ENCODE results near the gene FNIP1. TPM values are rescaled to one million over a fixed set of nuclear protein-coding genes. Genes with fewer than 3 reads are reported as not detected.

Gene FNIP1
- total and polyA plus RNA-seq, 12 donors = 2.8 to 41.7 (median 32.7) TPM

- Histone ChIP-seq H3K9me3 (no peaks in the 10 kb centered on the region), H3K36me3 (peaks cover 0 to 3% (median 0%) of the 10 kb centered on the region in 9 donors), H3K27ac (peak overlapping the region in 5 of 10 donors; percentile 3 to 45 (median 28)), H3K4me3 (no peak overlapping the region), H3K4me1 (peaks cover 0 to 80% (median 48%) of the 10 kb centered on the region in 9 donors), H3K27me3 (no peaks in the 10 kb centered on the region)
- no peak for DNase-seq
- intact Hi-C loops (cut with DNase I) = no loop called here
- no peak for TF ChIP-seq CTCF (IDR thresholded peaks at IDR 0.05)
- 61 to 71% methylated on average over 4 of the region's 4 CpGs for whole genome bisulfite sequencing, 2 donors
- ATAC-seq = peak in 6 of 8 donors; percentile 39 to 68 (median 54)
Observed at GRCh38 chr5:131786900-131787692, 9.7 kb downstream of the FNIP1 start.

- peaks cover 0 to 70% (median 40%) of the 10 kb centered on the region in 9 donors for H3K4me1 ChIP-seq
- no peaks in the 10 kb centered on the region for H3K27me3 ChIP-seq
- H3K4me3 ChIP-seq = no peak overlapping the region
- DNase-seq (no peak), ATAC-seq (no peak)
- peaks cover 0 to 9% (median 0%) of the 10 kb centered on the region in 9 donors for H3K36me3 ChIP-seq
- WGBS, 2 donors = 82 to 86% methylated on average over 1 of the region's 1 CpG
- no peaks in the 10 kb centered on the region for H3K9me3 ChIP-seq
- intact Hi-C loops (cut with DNase I) = no loop called here
- H3K27ac ChIP-seq = peak overlapping the region in 1 of 10 donors; percentile 45
- TF ChIP-seq CTCF (IDR thresholded peaks at IDR 0.05) = no peak
Observed at GRCh38 chr5:131786036-131786435, 10.8 kb downstream of the FNIP1 start.

GRCh38 chr5:131783874-131784273 is 12.9 kb downstream of the FNIP1 start:
- intact Hi-C loops (cut with DNase I) = no loop called here
- no peak overlapping the region for H3K4me3 ChIP-seq
- peaks cover 0 to 9% (median 0%) of the 10 kb centered on the region in 9 donors for H3K36me3 ChIP-seq
- peaks cover 0 to 53% (median 29%) of the 10 kb centered on the region in 9 donors for H3K4me1 ChIP-seq
- no peaks in the 10 kb centered on the region for H3K27me3 ChIP-seq
- no peak for TF ChIP-seq CTCF (IDR thresholded peaks at IDR 0.05)
- ATAC-seq (no peak), DNase-seq (no peak)
- no peak overlapping the region for H3K27ac ChIP-seq
- WGBS, 2 donors = 72 to 77% methylated on average over 1 of the region's 1 CpG
- no peaks in the 10 kb centered on the region for H3K9me3 ChIP-seq

GRCh38 chr5:131783357-131783756 is 13.5 kb downstream of the FNIP1 start:
- H3K4me1 ChIP-seq = peaks cover 0 to 50% (median 28%) of the 10 kb centered on the region in 9 donors
- no peak for ATAC-seq

More at GRCh38 chr5:131783357-131783756, 13.5 kb downstream of the FNIP1 start:
- Histone ChIP-seq H3K36me3 (peaks cover 0 to 9% (median 0%) of the 10 kb centered on the region in 9 donors), H3K27me3 (no peaks in the 10 kb centered on the region), H3K4me3 (no peak overlapping the region), H3K9me3 (no peaks in the 10 kb centered on the region), H3K27ac (no peak overlapping the region)
- TF ChIP-seq CTCF (IDR thresholded peaks at IDR 0.05) = no peak
- 49 to 62% methylated on average over 1 of the region's 1 CpG for WGBS, 2 donors
- no peak for DNase-seq
- intact Hi-C loops (cut with DNase I) = no loop called here
